ENCODE measurements around the gene UBE2G2. TPM values are rescaled to one million over a fixed set of nuclear protein-coding genes. Genes with fewer than 3 reads are reported as not detected.

UBE2G2 gene
- total RNA-seq, 1 experiment from 2014 or later = 212 TPM

GRCh38 chr21:44763050-44763378, 38.6 kb downstream of the UBE2G2 start:
- POLR2A ChIA-PET (ENCODE audit: low non-redundant PET) = no interaction called here
- no peaks in the 10 kb centered on the region for H3K36me3 ChIP-seq (ENCODE audit: insufficient read depth, low read length, poor library complexity, severe bottlenecking)
- no peak overlapping the region for H3K4me3 ChIP-seq (ENCODE audit: low read depth, low read length, poor library complexity, severe bottlenecking)
- DNase-seq (ENCODE audit: low spot score) = no peak
- H3K27ac ChIP-seq (ENCODE audit: low read depth, low read length, poor library complexity, severe bottlenecking) = no peak overlapping the region
- H3K9me3 ChIP-seq (ENCODE audit: low read depth, low read length, poor library complexity, severe bottlenecking) = no peaks in the 10 kb centered on the region
- CTCF ChIA-PET = no interaction called here
- H3K4me1 ChIP-seq (ENCODE audit: insufficient read depth, low read length, poor library complexity, severe bottlenecking) = peaks cover 7% of the 10 kb centered on the region
- intact Hi-C loops (cut with micrococcal nuclease; ENCODE audit: unreplicated experiment) = no loop called here
- TF ChIP-seq EZH2 (IDR thresholded peaks at IDR 0.05; ENCODE audit: borderline replicate concordance, low read depth, low read length, poor library complexity, severe bottlenecking) (no peak), CTCF (conservative IDR thresholded peaks at IDR 0.05; ENCODE audit: low read depth, low read length) (no peak)
- BruUV-seq (replicated peaks) = no TSS peak
- H3K27me3 ChIP-seq (replicated peaks; ENCODE audit: insufficient read depth, low read depth, low read length, poor library complexity) = no peaks in the 10 kb centered on the region

- Histone ChIP-seq H3K36me3 (ENCODE audit: insufficient read depth, low read length, poor library complexity, severe bottlenecking) (no peaks in the 10 kb centered on the region), H3K4me3 (ENCODE audit: low read depth, low read length, poor library complexity, severe bottlenecking) (no peak overlapping the region), H3K4me1 (ENCODE audit: insufficient read depth, low read length, poor library complexity, severe bottlenecking) (peaks cover 7% of the 10 kb centered on the region), H3K27me3 (replicated peaks; ENCODE audit: insufficient read depth, low read depth, low read length, poor library complexity) (no peaks in the 10 kb centered on the region), H3K9me3 (ENCODE audit: low read depth, low read length, poor library complexity, severe bottlenecking) (no peaks in the 10 kb centered on the region), H3K27ac (ENCODE audit: low read depth, low read length, poor library complexity, severe bottlenecking) (no peak overlapping the region)
- BruUV-seq (replicated peaks) = no TSS peak
- POLR2A ChIA-PET (ENCODE audit: low non-redundant PET) = no interaction called here
- intact Hi-C loops (cut with micrococcal nuclease; ENCODE audit: unreplicated experiment) = no loop called here
- CTCF ChIA-PET = no interaction called here
- no peak for TF ChIP-seq CTCF (conservative IDR thresholded peaks at IDR 0.05; ENCODE audit: low read depth, low read length)
- no peak for DNase-seq (ENCODE audit: low spot score)
Observed at GRCh38 chr21:44762221-44763049, 39.2 kb downstream of the UBE2G2 start.

GRCh38 chr21:44761747-44762208, 39.8 kb downstream of the UBE2G2 start:
- no TSS peak for BruUV-seq (replicated peaks)
- ChIA-PET CTCF (no interaction called here), POLR2A (ENCODE audit: low non-redundant PET) (no interaction called here)
- Histone ChIP-seq H3K27me3 (replicated peaks; ENCODE audit: insufficient read depth, low read depth, low read length, poor library complexity) (no peaks in the 10 kb centered on the region), H3K4me1 (ENCODE audit: insufficient read depth, low read length, poor library complexity, severe bottlenecking) (peaks cover 7% of the 10 kb centered on the region), H3K9me3 (ENCODE audit: low read depth, low read length, poor library complexity, severe bottlenecking) (no peaks in the 10 kb centered on the region), H3K4me3 (ENCODE audit: low read depth, low read length, poor library complexity, severe bottlenecking) (no peak overlapping the region), H3K27ac (ENCODE audit: low read depth, low read length, poor library complexity, severe bottlenecking) (no peak overlapping the region), H3K36me3 (ENCODE audit: insufficient read depth, low read length, poor library complexity, severe bottlenecking) (no peaks in the 10 kb centered on the region)
- intact Hi-C loops (cut with micrococcal nuclease; ENCODE audit: unreplicated experiment) = no loop called here
- TF ChIP-seq CTCF (conservative IDR thresholded peaks at IDR 0.05; ENCODE audit: low read depth, low read length) = no peak
- no peak for TF ChIP-seq EZH2 (IDR thresholded peaks at IDR 0.05; ENCODE audit: borderline replicate concordance, low read depth, low read length, poor library complexity, severe bottlenecking)
- DNase-seq (ENCODE audit: low spot score) = no peak

Data from A673 (cell line).